LHCN-M2 (cell line): Measurements from ENCODE around the gene ACE. TPM values are rescaled to one million over a fixed set of nuclear protein-coding genes. Genes with fewer than 3 reads are reported as not detected.

Experiments
- DNase-seq: peaks from one replicate; pipeline ENCODE4 v3.0.0-alpha.2; 2012; ENCODE audit warnings: low read depth
- total RNA-seq: library from RNA; depleted of rRNA; stranded (reverse); fragments of >200 nt; gene quantifications from 2 replicates; pipeline ENCODE4 v1.2.3, GENCODE V29; 2014; rRNA removed

ACE gene
- total RNA-seq, 1 experiment from 2014 or later: 0.63 TPM

GRCh38 chr17:63534816-63535455, 58.1 kb downstream of the ACE start:
- no peak for DNase-seq

- DNase-seq: no peak
Observed at GRCh38 chr17:63535640-63536039, 58.8 kb downstream of the ACE start.

GRCh38 chr17:63537001-63537400, 60.1 kb downstream of the ACE start:
- no peak for DNase-seq

GRCh38 chr17:63537991-63538692, 61.3 kb downstream of the ACE start:
- no peak for DNase-seq

GRCh38 chr17:63538693-63539595, 62.1 kb downstream of the ACE start:
- DNase-seq: no peak

- no peak for DNase-seq
Observed at GRCh38 chr17:63540590-63540989, 63.7 kb downstream of the ACE start.

GRCh38 chr17:63542218-63542545, 65.3 kb downstream of the ACE start:
- DNase-seq: no peak

- no peak for DNase-seq
Observed at GRCh38 chr17:63542942-63543821, 66.3 kb downstream of the ACE start.

GRCh38 chr17:63543822-63544420, 67.1 kb downstream of the ACE start:
- DNase-seq: no peak

GRCh38 chr17:63544467-63545301, 67.8 kb downstream of the ACE start:
- no peak for DNase-seq

- DNase-seq: no peak
Observed at GRCh38 chr17:63546308-63547082, 69.6 kb downstream of the ACE start.

- no peak for DNase-seq
Observed at GRCh38 chr17:63547083-63547523, 70.2 kb downstream of the ACE start.

Other genes starting within 250 kb of the ACE start
- gene CYB561, start 30.8 kb upstream of the ACE start, total RNA-seq: 3.8 and 6.7 TPM in 2 replicates
- gene KCNH6, start 46.3 kb downstream of the ACE start, total RNA-seq: not detected in 2 replicates
- gene DCAF7, start 73.4 kb downstream of the ACE start, total RNA-seq: 33.7 and 41.0 TPM in 2 replicates
- gene TACO1, start 123.8 kb downstream of the ACE start, total RNA-seq: 18.3 and 18.6 TPM in 2 replicates
- 31.5 TPM in 2 replicates for gene MAP3K3, start 145.4 kb downstream of the ACE start, total RNA-seq
- 10.5 and 11.7 TPM in 2 replicates for gene LIMD2, start 223.1 kb downstream of the ACE start, total RNA-seq